GM19043 (cell line): Measurements from ENCODE around the gene CAMKK2.
"Not testable (repeated sequence)": the region's sequence is repeated elsewhere in the genome, so short reads cannot be mapped to it uniquely, and the experiment has no call there.

Experiments
- ATAC-seq: cut with Tn5 transposase; IDR thresholded peaks from one replicate; pipeline ENCODE4 v1.9.1; 2021; ENCODE audit warnings: low read depth; ENCODE audit not compliant: unreplicated experiment

The CAMKK2 gene

DNA sequence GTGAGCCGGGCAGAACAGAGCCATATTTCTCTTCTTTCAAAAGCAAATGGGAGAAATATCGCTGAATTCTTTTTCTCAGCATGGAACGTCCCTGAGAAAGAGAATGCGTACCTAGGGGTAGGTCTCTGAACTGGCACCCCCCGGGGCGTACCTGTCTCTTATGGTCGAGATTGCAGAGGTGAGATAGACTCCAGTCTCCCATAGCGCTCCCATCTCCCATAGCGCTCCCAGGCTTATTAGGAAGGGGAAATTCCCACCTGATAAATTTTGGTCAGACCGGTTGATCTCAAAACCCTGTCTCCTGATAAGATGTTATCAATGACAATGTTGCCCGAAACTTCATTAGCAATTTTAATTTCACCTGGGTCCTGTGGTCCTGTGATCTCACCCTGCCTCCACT lies 16.0 kb downstream of the CAMKK2 start:
- not testable (repeated sequence) for ATAC-seq

GRCh38 chr12:121279507-121279915 lies 17.0 kb downstream of the CAMKK2 start:
- ATAC-seq: no peak

DNA sequence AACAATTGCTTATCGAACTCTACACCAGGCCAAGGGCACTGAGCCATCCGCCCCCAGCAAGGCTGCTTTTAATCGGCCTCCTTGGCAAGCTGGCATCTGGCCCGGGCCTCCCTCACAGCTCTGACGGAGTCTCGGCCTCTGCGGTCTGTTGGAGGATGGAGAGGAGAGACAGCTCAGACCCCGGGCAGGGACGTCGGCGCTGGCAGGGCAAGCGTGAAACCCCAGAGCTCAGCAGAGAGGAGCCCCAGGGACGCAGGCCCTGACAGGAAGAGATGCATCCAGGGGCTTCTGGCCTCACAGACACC lies 17.5 kb downstream of the CAMKK2 start:
- no peak for ATAC-seq

DNA sequence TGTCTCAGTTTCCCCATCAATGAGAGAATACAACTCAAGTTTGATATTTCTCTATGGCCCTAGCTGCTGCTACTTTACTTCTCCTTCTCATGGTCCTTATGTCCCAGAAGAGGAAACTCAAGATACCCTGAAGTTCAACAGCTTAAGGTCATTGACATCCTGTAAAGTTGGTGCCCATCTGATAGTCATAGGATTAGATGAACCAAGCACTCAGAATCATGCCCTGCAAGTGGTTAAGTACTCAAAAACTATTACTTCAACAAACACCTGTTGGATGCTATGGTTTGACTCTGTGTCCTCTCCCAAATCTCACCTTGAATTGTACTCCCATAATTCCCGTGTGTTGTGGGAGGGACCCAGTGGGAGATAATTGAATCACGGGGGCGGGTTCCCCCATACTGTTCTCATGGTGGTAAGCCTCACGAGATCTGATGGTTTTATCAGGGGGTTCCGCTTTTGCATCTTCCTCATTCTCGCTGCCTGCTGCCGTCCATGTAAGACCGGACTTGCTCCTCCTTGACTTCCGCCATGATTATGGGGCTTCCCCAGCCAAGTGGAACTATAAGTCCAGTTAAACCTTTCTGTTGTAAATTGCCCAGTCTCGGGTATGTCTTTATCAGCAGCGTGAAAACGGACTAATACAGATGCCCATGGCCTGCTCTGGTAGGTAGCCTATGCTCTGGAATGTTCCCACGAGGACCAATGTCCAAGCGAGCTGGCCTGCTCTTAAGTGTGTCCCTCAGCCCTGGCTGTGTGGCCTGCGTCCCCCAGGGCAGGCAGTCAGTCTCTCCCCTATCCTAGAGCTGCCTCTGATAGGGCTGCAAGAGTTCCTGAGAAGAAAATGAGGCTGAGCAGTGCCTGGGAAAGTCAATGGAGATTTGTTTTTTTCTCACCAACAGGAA lies 18.1 kb downstream of the CAMKK2 start:
- ATAC-seq: no peak

DNA sequence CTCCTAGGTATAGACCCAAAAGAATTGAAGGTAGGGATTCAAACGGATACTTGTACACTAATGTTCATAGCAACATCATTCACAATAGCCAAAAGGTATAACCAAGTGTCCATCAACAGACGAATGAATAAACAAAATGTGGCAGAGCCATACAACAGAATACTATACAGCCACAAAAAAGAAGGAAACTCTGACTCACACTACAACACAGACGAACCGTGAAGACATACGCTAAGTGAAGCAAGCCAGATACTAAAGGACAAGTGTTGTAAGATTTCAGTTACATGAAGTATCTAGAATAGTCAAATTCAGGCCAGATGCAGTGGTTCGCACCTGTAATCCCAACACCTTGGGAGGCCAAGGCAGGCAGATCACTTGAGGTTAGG lies 19.1 kb downstream of the CAMKK2 start:
- no peak for ATAC-seq

- no peak for ATAC-seq
Measured at GRCh38 chr12:121274036-121274763, 22.3 kb downstream of the CAMKK2 start.

- ATAC-seq: no peak
Measured at GRCh38 chr12:121273364-121273896, 23.1 kb downstream of the CAMKK2 start.

DNA sequence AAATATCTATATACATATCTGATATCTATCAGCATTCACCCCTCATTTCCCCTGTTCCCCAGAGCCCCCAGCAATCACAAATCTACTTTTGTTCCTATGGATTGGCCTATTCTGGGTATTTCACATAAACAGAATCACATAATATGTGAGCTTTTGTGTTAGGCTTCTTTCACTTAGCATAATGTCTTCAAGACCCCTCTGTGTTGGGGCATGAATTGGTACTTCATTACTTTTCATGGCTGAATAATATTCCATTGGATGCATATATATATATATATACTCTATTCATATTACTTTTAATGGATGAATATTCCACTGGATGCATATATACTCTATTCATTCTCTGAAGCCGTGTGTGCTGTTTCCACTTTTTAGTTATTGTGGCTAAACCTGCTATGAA lies 28.7 kb downstream of the CAMKK2 start:
- ATAC-seq: no peak

DNA sequence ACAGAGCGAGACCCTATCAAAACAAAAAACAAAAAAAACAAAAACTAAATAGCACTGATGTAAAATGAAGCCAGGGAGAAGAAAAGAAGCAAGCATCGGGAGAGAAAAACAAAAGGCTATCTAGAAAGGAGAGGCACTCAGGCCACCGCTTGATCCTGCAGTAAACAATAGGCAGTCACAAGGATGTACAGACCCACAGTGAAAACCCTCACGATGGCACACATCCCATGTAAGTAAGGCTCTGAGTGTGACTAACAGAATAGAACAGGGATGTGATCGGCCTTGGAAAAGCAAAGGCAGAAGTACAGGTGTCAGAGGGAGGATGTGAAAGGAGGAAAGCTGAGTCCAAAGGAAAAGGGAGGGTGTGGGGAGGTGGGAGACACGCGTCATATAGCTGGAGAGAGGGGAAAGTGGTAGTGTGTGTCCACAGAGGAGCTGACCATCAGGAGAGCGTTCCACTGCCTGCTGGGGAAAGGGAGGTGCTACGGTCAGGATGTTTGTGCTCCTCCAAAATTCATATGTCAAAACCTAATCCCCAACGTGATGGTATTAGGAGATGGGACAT lies 31.5 kb downstream of the CAMKK2 start:
- ATAC-seq: no peak

DNA sequence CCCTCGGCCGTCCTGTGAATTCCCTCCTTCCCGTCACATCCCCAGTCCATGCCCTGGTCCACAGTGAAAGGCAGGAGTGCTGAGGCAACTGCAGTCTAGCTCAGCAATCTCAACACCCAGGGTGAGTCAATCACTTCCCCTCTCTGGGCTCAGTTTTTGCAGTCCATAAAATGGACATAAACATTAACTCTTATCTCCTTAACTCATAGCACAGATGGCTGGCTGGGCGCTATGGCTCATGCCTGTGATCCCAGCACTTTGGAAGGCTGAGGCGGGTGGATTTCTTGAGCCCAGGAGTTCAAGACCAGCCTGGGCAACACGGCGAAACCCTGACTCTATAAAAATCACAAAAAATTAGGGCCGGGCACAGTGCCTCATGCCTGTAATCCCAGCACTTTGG lies 32.4 kb downstream of the CAMKK2 start:
- ATAC-seq: no peak

- ATAC-seq: no peak
Measured at GRCh38 chr12:121263206-121263935, 33.1 kb downstream of the CAMKK2 start.

- no peak for ATAC-seq
Measured at GRCh38 chr12:121261398-121261797, 35.1 kb downstream of the CAMKK2 start.

DNA sequence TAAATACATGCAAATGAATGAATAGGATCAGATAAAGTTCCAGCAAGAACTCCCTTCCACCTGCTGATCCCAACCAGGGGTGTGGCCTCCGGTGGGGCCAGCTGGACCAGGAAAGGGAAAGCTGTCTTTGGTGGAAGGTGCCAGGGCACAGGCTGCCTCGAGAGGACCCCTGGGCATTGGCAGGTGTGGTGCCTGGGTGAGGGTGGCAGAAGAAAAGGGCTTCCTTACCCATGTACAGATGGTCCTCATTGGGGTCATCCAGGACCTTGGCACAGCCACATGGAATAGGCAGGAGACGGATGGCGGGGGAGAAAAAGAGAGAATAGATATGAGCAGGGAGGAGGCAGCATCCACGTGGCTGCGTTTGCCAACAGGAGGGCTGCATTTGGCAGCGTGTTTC lies 36.4 kb downstream of the CAMKK2 start:
- ATAC-seq: no peak

DNA sequence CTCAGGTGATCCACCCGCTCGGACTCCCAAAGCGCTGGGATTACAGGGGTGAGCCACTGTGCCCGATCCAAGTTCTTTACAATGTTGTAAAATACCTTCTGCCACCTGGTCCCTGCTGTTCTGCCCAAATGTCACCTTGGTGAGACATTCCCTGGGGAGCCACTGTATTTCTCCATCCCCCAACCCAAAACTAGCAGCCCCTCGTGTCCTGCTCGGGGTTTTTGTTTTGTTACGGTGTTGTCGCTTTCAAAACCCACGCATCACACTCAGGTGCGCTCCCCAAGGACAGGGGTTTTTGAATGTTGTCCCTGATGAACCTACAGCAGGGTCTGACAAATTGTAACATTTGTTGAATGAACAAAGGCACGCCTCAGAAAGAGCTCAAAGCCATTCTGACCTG lies 37.4 kb downstream of the CAMKK2 start:
- ATAC-seq: no peak

GRCh38 chr12:121257704-121258449 lies 38.6 kb downstream of the CAMKK2 start:
- ATAC-seq: not testable (repeated sequence)

DNA sequence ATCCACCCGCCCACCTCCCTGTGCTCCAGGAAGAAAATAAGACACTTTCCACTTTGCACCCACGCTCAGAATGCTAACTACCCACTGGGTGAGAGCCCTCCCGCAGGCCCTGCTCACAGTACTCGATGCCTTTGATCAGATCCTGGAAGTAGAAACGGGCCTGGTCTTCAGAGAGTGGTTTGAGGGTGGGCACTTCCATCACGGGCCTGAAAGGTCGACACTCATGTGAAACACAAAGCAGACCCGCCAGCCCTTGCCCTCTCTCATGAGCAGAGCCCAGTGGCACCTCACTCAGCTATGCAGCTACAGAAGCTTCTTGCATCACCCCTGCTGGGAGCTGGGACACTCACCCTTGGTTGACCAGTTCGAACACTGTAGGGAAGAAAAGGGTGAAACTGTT lies 41.1 kb downstream of the CAMKK2 start:
- ATAC-seq: no peak

- no peak for ATAC-seq
Measured at GRCh38 chr12:121253638-121254335, 42.7 kb downstream of the CAMKK2 start.

DNA sequence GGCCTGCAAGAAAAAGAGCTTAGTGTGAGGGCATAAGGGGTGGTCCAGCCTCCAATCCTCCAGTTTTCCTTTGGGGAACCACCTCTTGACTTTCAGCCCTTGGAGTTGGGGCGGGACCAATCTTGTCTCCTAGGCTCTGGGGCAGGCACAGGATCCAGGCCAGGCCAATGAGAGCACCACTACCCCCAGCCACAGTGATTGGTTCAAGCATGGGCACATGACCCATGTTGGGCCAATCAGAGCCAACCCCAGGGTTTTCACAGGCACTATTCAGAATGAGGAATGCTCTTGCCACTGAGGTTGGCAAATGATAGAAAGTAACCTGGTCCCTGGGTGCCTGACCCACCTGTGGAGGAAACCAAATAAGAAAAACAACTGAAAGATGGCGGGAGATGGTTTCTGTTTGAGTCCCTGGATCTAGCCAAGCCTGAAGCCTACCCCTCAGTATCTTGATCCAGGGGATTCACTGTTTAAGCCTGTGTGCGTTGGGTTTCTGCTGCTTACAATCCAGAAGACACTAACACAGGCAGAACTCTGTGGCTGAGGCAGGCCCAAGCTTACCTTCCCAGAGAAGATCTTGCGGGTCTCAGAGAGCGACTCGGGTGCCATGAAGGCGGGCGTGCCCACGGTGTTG lies 43.7 kb downstream of the CAMKK2 start:
- no peak for ATAC-seq

- ATAC-seq: no peak
Measured at GRCh38 chr12:121251838-121252237, 44.7 kb downstream of the CAMKK2 start.
